GM12873 (cell line): ENCODE data around the gene ITGB6.

Experiments
- CTCF ChIP-seq: IDR thresholded peaks from 2 replicates; pipeline ENCODE4 v1.5.1; 2012; ENCODE audit warnings: low read depth, mild to moderate bottlenecking, moderate library complexity, low read length, control low read depth; ENCODE audit not compliant: insufficient read depth; ENCODE audit errors: missing control alignments

The ITGB6 gene

GRCh38 chr2:160126315-160126714, 73.8 kb downstream of the ITGB6 start:
- TF ChIP-seq CTCF = no peak

- TF ChIP-seq CTCF = no peak
These were observed 74.2 kb downstream of the ITGB6 start for GRCh38 chr2:160125828-160126227.

- TF ChIP-seq CTCF = no peak
These were observed 74.7 kb downstream of the ITGB6 start for GRCh38 chr2:160125366-160125765.

- no peak for TF ChIP-seq CTCF
These were observed 75.5 kb downstream of the ITGB6 start for GRCh38 chr2:160124571-160124970.

- no peak for TF ChIP-seq CTCF
These were observed 86.1 kb downstream of the ITGB6 start for GRCh38 chr2:160114020-160114419.

GRCh38 chr2:160111951-160112798, 87.9 kb downstream of the ITGB6 start:
- no peak for TF ChIP-seq CTCF

GRCh38 chr2:160110674-160111239, 89.3 kb downstream of the ITGB6 start:
- TF ChIP-seq CTCF = no peak
